ENCODE data around the gene IL4I1.

GRCh38 chr19:49912965-49913685, 16.4 kb upstream of the IL4I1 start:
- TF ChIP-seq CTCF (IDR thresholded peaks at IDR 0.05) (no peak), POLR2A (IDR thresholded peaks at IDR 0.05) (no peak)

All from esophagus squamous epithelium (tissue), 4 donors.